ENCODE results near the gene NACC1.

DNA sequence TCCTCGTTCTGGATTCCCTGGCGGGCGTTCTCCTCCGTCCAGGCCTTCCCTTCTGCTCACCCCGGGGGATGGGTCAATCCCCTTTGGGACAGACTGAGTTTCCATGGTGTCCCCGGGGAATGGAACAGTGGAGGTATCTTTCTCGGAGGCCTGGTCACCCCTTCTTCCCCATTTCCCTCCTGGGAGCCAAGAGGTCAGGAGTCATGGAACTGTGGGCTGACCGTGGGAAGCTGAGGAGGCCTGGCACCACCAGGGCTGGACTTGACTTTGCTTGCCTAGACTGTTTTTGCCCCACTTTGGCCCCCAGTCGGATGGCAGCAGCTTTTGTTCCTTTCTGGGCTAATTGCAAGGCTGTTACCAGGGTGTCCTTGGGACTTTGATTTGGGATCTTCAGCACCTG, 2.0 kb downstream of the NACC1 start:
- TF ChIP-seq CTCF (IDR thresholded peaks at IDR 0.05) (no peak), POLR2A (IDR thresholded peaks at IDR 0.05) (no peak)

Data from heart left ventricle (tissue), 13 donors.